COR-L47 (cell line): ENCODE data around the gene ASTN2.

Experiments used
- DNase-seq: peaks from one replicate; lab custom pipeline; 2025; lab: John Stamatoyannopoulos, UW

The ASTN2 gene

DNA sequence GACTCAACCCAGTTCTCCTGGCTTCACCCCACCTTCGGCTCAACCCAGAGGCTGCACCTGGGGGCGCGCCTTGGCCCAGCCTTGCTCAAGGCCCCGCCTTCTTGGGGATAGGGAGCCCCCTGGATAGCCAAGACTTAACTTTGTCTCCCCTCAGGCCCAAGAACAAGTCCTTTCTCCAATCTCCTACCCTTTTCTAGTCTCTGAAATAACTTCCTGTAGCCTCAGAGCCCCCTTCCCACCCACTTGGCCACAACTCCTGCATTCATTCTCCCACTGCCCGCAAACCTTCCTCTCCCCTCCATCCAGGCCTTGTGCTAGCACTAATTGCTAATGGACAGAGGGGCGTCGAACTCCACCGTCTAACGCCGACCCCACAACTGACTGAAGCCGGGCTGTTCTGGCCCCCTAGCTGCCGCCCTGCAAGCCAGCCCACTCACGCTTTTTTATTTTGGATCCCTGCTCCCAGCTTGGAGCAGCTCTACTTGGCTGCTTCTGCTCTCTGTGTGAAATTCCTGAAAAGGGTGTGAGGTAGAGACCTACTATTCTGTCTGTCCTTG lies 579 bp upstream of the ASTN2 start:
- DNase-seq = no peak

DNA sequence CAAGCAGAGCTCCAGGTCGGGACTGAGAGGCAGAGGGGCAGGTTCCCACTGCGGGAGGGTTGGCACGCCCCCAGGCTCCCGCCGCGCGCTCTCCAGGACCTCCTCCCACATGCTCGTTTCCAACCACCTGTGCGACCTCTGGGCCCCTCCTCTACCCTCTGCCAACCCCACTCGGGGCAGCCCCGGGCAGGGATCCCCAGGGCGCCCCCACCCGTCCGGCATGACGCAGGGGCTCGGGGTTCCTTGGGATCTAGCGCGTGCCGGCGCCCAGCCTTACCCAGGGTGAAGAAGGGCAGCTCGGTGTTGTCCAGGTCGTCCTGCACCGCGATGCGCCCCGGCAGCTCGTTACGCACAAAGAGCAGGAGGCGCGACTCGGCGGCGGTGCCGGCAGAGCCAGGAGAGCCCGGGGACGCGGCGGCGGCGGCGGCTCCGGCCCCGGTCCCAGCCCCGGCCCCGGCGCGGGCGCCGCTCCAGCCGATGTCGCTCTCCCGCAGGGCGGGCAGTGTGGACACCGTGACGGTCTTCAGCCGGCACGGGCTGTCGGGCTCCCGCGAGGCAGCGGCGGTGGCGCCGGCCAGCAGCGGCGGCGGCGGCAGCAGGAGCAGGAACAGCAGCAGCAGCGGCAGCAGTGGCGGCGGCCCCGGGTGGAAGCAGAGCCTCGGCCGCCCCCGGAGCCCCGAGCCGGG lies 494 bp downstream of the ASTN2 start:
- DNase-seq = no peak

DNA sequence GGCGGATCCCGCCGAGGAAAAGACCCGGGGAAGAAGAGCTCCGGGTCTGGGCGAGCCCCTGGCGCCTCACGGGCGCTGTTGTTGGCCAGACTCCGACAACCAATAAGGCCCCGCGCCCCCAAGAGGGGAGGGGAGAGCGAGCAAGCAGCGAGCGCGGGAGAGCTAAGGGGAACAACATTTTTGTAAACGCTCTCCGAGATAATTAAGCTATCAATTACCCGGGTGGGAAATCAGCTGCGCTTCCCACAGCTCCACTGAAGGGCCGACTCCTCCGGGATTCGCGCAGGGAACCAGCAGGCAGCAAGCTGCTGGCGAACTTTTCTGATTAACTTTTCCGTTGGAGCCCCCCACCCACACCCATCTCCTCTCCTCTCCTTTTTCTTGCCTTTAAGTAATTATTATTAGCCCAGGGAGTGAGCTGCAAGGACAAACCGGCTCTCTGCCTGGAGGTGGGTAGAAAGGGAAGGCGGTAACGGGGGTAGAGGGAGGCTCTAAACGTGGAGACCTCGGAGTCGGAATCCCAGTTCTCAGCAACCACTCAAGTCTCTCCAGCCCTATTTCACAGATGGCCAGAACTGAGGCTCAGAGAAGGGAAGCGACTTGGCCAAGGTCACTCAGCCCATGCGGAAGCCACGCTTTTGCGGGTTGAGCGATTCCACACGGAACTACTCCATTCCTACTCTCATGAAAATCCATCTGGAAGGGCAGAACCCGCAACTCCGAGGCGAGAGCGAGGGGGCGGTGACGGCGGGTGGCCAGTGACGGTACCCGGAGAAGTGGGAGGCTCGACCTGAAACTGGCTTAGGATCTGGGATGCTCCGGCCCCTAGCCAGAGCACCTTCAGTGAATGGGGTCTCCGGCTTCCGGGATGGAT lies 1.3 kb downstream of the ASTN2 start:
- peak; percentile 64 for DNase-seq

DNA sequence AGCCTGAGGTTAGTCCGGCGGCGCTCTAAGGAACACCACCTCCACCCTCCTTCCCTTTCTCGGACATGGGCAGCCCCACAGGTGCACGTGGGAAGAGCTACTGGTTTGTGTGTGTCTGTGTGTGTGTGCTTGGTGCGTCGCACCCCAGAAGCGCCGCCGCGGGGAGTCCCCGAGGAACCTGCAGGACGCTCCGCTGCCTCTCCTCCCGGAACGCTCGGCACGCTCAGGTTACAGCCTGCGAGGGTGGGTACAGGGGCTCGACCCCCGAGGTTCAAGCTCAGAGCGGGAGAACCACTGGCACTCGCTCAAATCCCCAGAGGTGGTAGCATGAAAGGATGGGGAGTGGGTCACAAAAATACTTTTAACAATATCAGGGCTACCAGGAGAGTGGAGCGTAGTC lies 2.0 kb downstream of the ASTN2 start:
- DNase-seq = no peak

DNA sequence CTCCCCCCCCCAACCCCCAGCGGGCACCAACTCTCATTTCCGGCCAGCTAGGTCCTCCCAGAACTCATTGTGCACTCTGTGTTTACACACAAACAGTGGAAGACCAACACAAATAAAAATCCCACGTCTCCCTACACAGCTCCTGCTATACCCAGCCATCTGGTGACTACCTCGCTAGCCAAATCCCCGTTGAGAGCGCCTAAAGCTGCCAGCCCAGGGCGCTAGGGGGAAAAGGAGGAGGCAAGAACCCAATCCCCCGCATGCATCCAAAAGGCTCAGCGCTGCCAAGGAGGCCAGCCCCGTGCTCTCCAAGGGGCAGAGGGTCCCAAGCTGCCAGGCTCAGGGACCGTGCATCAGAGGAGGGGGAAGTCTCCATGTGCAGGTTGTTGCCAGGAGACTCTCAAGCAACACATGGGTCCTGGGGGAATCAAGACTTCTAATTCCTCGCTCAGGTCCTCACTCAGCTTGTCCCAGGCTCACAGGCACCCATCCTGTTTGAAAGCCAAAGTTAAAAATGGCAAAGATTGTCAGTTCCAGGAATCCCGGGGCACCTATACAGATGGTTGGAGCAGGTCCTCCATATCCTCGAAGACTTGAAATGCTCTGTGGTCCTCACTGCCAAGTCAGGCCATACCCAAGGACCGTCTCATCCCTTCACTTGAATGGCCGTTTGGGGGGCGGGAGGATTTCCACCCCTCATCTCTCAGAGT lies 2.7 kb downstream of the ASTN2 start:
- peak; percentile 57 for DNase-seq

DNA sequence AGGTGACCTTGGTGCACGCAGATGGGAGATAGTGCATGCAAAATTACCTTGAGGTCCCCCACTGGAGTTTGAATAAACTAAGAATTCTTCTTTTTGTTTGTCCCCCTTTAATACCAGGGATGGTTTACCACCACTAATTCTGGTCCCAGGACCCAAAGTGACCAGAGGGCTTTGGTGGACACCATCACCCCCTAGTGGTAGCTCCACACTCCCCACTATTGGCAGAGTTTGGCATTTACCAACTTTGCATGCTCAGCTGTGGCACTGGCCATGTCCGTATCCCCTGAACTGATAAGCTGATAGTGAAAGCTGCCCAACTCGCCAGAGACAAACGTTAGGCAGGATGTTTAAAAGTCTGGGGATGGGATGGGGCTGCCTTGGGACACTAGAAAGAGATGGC lies 3.3 kb downstream of the ASTN2 start:
- DNase-seq = peak; percentile 50

DNA sequence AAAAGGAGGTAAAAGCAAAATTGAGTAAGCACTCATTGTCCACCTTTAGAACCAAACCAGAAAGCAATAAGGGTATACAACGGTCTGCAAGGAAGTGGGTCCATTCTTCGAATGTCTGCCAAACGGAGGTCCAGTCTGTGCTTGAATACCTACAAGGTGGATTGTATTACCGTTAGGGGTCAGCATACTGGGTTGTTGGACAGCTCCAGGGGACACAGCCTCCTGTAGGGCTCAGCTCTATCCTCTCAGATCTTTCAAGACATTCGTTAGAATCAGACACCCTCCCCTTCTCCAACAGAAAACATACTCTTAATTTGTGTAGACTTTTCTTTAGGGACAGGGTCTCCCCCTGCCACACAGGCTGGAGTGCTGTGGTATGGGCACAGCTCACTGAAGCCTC lies 5.5 kb downstream of the ASTN2 start:
- DNase-seq = no peak

DNA sequence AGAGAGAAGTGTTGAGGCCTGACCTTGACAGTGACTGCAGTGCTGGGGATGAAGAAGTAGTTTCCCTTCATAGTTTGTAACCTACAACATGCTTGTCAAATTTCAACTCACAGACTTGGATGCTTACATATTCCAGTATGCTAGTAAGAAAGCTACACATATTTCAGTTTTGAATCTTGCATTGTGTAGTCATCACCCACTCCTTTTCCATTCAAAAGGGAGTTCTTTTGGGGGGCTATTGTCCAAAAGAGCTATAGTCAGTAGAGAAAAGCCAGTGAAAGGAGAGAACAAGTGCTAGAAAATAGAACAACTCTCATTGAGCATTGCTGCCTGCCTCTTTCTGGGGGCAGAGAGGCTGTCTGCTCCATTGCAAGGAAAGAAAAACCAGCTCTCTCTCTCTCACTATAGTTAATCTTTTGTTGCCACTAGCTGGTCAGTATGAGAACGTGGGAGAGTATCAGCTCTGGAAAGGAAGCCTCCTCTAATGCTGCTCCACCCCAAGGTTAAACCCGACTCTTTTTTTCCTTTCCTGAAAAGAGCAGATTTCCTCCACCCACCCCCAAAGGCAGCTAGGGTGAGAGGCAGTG lies 7.3 kb downstream of the ASTN2 start:
- no peak for DNase-seq

DNA sequence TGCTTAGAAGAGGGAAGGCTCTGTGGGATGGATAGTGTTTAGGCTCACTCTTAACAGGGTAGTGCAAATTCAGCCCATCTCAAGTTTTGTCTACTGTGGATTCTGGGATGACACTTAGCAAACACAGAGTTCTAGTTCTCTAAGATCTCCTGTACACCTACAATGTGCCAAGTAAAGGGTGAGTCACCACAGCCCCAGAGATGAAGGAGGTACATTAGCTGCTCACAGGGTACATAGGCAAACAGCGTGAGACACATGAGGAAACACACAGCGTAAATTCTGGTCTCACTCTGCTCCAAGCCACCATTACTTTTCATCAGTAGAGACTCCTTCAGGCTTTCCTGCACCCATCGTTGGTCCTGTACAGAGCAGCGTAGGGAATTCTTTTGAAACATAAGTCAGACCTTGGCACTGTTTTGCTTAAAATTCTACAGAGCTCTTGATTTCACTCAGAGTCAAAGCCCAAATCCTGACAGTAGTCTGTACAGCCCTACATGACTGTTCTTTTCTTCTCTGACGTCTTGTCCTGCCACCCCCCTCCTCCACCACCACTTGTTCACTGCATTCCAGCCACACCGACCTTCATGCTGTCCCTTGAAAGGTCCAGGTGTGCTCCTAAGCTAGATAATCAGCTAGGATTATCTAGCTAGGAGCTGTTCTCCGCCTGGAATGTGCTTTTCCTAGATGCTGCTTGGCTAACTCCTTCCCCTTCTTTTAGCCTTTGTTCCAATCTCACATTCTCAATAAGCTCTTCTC lies 8.7 kb downstream of the ASTN2 start:
- DNase-seq = no peak

DNA sequence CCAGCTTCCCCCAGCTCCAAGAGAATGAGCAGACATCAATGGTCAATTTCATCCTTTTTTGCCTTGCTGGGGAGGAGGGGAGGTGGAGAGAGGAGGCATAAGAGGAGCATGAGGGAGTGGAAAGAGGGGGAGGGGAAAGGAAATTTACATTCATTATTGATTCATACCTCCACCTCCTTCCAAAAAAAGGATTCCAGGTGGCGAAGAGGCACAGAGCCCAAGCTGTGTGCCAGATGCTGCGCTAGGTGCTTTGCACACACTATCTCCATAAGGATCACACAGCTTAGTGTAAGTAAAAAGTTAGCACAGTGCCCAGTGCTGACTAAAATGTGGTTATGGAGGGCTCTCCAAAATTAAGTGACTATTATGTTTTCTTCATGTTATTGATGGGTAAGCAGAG lies 11.0 kb downstream of the ASTN2 start:
- no peak for DNase-seq

DNA sequence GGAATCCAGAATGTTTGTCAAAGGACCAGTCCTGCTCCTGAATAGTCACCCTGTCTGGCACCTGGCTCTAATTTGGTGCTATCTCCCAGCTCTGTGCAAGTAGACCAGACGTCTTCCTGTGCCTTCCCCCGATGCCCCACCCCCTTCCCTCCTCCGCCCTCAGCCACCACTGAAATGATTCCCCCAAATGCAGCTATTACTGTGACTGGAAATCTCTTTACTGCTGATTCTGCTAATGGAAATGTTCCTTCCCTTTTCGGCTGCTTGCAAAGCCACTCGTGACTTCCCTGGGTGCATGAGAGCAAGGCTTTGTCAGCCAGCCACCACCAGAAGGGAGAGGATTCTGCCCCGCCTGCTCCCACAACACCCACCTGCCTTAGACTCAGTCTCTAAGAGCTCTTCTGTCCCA lies 11.4 kb downstream of the ASTN2 start:
- peak; percentile 54 for DNase-seq

DNA sequence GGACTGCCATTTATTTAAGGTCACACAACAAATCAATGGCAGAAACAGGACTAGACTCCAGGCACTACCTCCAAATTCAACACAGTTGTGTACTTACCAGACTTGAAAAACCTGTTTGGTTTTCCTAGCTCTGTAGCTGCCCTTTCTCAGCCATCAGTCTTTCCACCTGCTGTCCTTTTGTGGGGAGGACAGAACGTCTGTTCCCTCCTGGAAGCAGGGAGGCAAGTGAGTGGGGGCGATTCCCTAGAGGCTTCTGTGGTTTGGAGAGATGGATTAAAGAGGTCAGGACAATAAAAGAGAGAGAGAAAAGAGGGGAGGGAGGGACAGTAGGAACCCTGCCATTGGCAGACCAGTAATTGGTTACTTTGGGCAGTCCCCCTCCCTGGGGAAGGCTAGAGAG lies 14.7 kb downstream of the ASTN2 start:
- DNase-seq = peak; percentile 82

DNA sequence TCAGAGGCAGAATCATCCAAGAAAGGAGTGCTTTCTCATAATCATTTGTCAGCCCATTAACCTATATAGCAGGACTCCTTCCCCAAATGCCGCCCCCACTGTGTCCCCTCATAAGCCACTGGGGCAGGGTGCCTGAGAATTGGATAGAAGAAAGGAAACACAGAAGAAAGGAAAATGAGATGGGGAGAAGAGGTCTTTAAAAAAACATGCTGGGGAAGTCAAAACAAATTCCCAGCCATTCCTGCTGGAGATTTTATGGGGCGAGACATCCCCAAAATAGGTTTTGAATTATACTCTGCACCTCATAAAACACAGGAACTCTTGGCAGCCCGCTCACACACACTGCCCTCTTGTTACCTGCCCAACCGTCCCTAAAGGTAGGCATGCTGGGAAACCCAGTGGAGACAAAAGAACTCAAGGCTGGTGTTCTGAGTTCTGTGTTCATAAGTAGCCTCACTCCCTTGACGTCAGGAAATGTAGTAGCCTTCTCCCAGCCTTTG lies 19.7 kb downstream of the ASTN2 start:
- DNase-seq = no peak

DNA sequence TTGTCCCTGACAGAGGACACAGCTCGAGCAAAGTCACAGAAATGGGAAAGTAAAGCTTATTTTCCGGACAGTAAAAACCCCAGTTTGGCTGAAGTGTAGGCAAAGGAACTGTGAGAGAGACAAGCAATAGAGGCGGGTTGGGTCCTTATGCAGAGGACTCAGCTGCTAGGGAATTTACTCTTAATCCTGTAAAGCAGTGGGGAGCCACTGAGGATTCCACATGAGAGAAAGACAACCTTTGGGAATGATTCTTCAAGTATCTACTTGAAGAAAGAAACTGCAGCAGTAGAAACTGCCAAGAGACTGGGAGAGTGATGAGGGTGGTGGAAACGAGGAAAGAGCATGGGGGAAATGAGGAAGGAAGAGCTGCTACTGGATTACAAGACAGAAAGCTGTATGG lies 20.2 kb downstream of the ASTN2 start:
- DNase-seq = no peak

DNA sequence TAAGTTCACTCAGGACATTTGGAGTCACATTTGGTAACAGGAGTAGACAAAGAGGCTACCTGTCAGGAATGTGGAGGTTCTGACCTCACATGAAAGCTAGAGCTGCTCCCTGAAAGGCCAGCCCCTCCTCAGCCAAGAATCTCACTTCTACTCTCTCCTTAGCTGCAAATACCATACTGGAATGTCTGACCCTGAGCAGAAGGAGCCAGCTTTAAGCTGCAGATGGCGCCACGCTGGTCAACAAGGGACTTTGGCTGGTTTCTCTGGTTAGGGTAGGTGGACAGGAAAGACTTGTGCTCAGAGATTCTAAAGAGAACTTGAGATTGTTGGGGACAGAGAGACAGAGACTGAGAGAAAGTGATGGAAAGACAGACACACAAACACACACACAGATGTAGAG lies 21.9 kb downstream of the ASTN2 start:
- DNase-seq = no peak

DNA sequence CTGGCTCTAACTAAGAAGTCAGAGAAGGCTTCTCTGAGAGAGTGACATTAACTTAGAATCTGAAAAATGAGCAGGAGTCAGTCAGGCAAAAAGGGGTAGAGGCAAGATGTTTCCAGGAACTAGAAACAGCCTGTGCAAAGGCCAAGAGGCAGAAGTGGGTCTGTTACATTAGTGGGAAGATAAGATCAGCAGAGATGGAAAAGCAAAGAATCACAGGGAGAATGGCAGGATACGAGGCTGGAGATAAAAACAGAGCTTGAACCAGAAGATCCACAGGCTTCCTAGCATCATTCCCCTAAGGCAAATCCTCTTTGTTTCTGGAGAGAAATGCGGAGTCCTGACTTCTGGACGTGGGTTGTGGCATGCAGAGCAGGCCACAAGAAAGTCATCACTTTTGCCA lies 27.4 kb downstream of the ASTN2 start:
- no peak for DNase-seq

DNA sequence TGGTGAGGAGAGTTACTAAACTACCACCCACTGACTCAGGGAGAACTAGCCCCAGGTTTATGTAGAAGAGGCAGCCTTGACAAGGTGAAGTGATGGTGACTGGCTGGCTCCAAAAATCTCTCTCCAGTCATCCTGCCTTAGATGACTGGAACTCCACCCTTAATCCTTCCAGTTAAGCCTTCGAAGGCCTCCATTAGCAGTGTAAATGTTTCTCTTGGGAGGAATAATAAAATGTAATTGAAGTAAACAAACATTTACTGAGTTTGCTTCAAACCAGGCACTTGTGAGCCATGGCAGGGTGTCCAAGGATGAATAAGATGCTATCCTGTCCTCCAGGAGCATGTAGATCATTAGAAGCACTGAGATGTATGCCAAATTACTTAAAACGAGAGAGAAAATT lies 35.5 kb downstream of the ASTN2 start:
- no peak for DNase-seq

DNA sequence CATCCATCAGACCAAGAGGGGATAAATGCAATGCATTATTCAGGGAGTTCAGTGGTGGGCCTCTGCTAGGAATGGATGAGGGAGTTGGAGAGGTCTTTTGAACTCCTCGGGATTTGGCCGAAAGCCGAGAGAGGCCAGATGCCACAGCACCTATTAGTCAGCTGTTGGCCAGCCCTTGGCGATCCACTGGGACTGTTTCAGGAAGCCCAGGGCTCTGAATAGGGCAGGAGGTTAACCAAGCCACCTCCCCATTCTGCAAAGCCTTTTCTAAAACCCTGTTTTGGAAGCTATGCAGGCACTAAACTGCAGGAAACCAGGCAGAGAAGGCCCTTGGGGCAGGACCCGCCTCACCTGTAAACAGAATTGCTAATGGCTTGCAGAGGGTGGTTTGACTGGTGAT lies 37.8 kb downstream of the ASTN2 start:
- DNase-seq = no peak

DNA sequence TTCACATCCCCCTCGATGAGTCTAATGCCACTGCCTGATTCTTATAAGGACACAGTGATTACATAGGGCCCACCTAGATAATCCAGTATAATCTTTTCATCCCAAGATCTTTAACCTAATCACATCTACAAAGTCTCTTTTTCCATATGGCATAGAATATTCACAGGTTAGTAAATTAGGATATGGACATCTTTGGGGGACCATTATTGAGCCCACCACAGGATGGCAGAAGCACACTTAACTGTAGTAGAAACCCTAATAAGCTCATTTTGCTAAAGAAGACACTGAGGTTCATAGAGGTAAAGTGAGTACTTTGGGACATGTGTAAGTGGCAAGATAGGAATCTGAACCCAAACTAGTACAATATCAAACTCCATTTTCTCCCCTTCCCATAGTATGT lies 38.9 kb downstream of the ASTN2 start:
- no peak for DNase-seq

DNA sequence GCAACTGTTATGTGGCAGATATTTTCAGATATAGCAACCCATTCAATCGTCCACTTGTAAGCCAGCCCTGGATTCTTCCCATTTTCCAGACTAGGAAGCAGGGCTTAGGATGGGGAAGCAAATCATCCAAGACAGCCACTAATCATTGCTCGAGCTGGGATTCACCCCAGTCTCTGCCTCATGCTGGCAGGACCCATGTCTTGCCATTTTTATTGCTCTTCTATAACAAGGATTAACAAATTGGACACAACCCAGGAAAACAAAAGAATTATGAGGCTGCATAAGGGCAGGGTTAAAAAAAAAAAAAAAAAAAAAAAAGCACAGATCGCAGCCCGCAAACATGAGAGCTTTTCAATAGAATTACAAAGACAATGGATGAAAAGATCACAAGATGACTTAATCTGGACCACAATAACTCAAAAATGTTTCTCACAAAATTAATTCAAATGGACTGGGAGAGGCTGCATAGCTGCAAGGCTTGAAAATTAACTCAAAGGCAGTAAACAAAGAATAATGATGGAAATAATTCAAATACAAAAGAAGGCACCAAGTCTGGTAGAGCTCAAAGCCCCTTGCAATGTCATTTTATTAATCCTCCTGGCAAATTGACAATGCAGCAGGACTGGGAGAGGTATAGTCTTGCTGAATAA lies 40.7 kb downstream of the ASTN2 start:
- no peak for DNase-seq
